NCI-H748 (cell line): Measurements from ENCODE around the gene TRIM62.

Source experiments
- DNase-seq: peaks from one replicate; lab custom pipeline; 2025; ENCODE audit not compliant: unreplicated experiment; lab: John Stamatoyannopoulos, UW

TRIM62 gene

GRCh38 chr1:33162141-33162540 lies 19.7 kb downstream of the TRIM62 start:
- no peak for DNase-seq

- DNase-seq = peak; percentile 65
Observed at GRCh38 chr1:33161061-33161681, 20.7 kb downstream of the TRIM62 start.

- DNase-seq = no peak
Observed at GRCh38 chr1:33159577-33159976, 22.3 kb downstream of the TRIM62 start.

GRCh38 chr1:33158366-33158765 lies 23.5 kb downstream of the TRIM62 start:
- DNase-seq = no peak

GRCh38 chr1:33157131-33157530 lies 24.7 kb downstream of the TRIM62 start:
- DNase-seq = no peak

GRCh38 chr1:33155877-33156538 lies 25.8 kb downstream of the TRIM62 start:
- no peak for DNase-seq

- no peak for DNase-seq
Observed at GRCh38 chr1:33153650-33154049, 28.2 kb downstream of the TRIM62 start.

- DNase-seq = no peak
Observed at GRCh38 chr1:33152685-33153432, 29.0 kb downstream of the TRIM62 start.

GRCh38 chr1:33151116-33151515 lies 30.7 kb downstream of the TRIM62 start:
- no peak for DNase-seq

- DNase-seq = no peak
Observed at GRCh38 chr1:33150522-33150921, 31.3 kb downstream of the TRIM62 start.

- peak; percentile 11 for DNase-seq
Observed at GRCh38 chr1:33149453-33150190, 32.2 kb downstream of the TRIM62 start.

- no peak for DNase-seq
Observed at GRCh38 chr1:33148615-33149014, 33.2 kb downstream of the TRIM62 start.

- DNase-seq = no peak
Observed at GRCh38 chr1:33147997-33148314, 33.9 kb downstream of the TRIM62 start.

GRCh38 chr1:33147275-33147996 lies 34.4 kb downstream of the TRIM62 start:
- no peak for DNase-seq

GRCh38 chr1:33146003-33146402 lies 35.8 kb downstream of the TRIM62 start:
- no peak for DNase-seq

GRCh38 chr1:33143698-33144097 lies 38.1 kb downstream of the TRIM62 start:
- DNase-seq = no peak

- no peak for DNase-seq
Observed at GRCh38 chr1:33143176-33143575, 38.7 kb downstream of the TRIM62 start.

GRCh38 chr1:33142483-33143064 lies 39.3 kb downstream of the TRIM62 start:
- no peak for DNase-seq

- no peak for DNase-seq
Observed at GRCh38 chr1:33141781-33142180, 40.1 kb downstream of the TRIM62 start.

- DNase-seq = no peak
Observed at GRCh38 chr1:33141216-33141615, 40.6 kb downstream of the TRIM62 start.
